Ishikawa (cell line): ENCODE results near the gene DHRSX.

Experiments used
- CEBPB ChIP-seq: IDR thresholded peaks from 2 replicates; pipeline ENCODE4 v1.6.1; 2012
- CREB1 ChIP-seq: IDR thresholded peaks from 2 replicates; pipeline ENCODE4 v1.6.1; 2012; ENCODE audit warnings: low read depth
- EGR1 ChIP-seq: IDR thresholded peaks from 2 replicates; pipeline ENCODE4 v1.6.1; 2012
- EP300 ChIP-seq: IDR thresholded peaks from 2 replicates; pipeline ENCODE4 v1.6.1; 2012; ENCODE audit warnings: borderline replicate concordance
- FOXM1 ChIP-seq: IDR thresholded peaks from 2 replicates; pipeline ENCODE4 v1.6.1; 2012; ENCODE audit warnings: low read depth, borderline replicate concordance
- NFIC ChIP-seq: IDR thresholded peaks from 2 replicates; pipeline ENCODE4 v1.6.1; 2012
- RAD21 ChIP-seq: IDR thresholded peaks from 2 replicates; pipeline ENCODE4 v1.6.1; 2012; ENCODE audit warnings: low read depth
- REST ChIP-seq: IDR thresholded peaks from 2 replicates; pipeline ENCODE4 v1.6.1; 2012; ENCODE audit warnings: low read depth, mild to moderate bottlenecking
- TAF1 ChIP-seq: IDR thresholded peaks from 2 replicates; pipeline ENCODE4 v1.6.1; 2012; ENCODE audit warnings: low read depth, mild to moderate bottlenecking
- TCF12 ChIP-seq: IDR thresholded peaks from 2 replicates; pipeline ENCODE4 v1.6.1; 2012; ENCODE audit warnings: low read depth
- TEAD4 ChIP-seq: IDR thresholded peaks from 2 replicates; pipeline ENCODE4 v1.6.1; 2012
- YY1 ChIP-seq: IDR thresholded peaks from 2 replicates; pipeline ENCODE4 v1.6.1; 2012; ENCODE audit warnings: low read depth
- ZBTB7A ChIP-seq: IDR thresholded peaks from 2 replicates; pipeline ENCODE4 v1.6.1; 2012; ENCODE audit warnings: low read depth
- TF ChIP-seq, protein P1 (sequence below): IDR thresholded peaks from 2 replicates; pipeline ENCODE4 v1.6.1; 2012
- TF ChIP-seq, protein P2 (sequence below): IDR thresholded peaks from 2 replicates; pipeline ENCODE4 v1.6.1; 2012

DHRSX gene

DNA sequence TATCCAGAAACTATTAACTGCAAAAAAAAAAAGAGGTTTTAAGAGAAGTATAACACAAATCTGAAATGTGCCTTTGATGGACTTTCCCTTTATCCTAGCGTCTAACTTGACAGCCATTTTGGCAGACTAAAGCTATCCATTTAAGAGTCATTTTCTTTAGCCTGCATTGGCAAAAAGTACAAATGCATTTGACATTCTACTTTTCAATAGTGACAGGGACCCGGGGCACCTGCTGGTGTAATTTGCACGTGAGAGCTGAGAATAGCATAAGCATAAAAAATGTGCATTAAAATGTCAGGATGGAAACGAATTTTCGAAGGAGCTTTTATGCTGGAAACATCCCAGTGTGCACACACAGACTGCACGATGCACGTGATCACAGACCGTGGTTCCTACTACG is 91.9 kb downstream of the DHRSX start:
- TF ChIP-seq TCF12 (no peak), EP300 (no peak), CEBPB (no peak), YY1 (no peak), TEAD4 (no peak), ZBTB7A (no peak), EGR1 (no peak), CREB1 (no peak), NFIC (no peak), TAF1 (no peak), RAD21 (no peak), FOXM1 (no peak), REST (no peak)
- TF ChIP-seq, protein P1, sequence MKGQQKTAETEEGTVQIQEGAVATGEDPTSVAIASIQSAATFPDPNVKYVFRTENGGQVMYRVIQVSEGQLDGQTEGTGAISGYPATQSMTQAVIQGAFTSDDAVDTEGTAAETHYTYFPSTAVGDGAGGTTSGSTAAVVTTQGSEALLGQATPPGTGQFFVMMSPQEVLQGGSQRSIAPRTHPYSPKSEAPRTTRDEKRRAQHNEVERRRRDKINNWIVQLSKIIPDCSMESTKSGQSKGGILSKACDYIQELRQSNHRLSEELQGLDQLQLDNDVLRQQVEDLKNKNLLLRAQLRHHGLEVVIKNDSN: no peak
- TF ChIP-seq, protein P2, sequence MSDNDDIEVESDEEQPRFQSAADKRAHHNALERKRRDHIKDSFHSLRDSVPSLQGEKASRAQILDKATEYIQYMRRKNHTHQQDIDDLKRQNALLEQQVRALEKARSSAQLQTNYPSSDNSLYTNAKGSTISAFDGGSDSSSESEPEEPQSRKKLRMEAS: no peak

DNA sequence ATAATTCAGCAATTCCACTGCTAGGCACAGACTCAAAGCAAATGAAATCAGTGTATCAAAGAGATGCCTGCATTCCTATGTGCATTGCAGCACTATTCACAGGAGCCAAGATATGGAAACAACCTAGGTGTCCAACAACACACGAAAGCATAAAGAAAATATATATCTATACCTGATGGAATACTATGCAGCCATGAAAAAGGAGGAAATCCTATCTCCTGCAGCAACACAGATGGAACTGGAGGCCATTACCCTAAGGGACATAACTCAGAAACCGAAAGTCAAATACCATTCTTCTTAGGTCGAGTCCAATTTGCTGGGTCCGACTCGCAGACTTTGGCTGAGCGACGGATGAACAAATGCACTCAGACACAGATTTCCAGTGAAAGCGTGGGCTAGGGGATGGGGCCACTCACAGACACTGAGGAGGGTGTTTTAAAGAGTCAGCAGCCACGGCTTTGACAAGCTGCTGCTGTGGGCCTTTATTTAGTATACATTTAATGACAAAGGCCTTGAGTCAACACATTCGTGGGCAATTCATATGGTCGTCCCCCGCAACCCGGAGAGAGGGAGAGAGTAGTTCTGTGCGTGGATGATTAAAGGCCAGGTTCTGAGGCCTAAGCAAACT is 93.8 kb downstream of the DHRSX start:
- TF ChIP-seq, protein P1: no peak
- TF ChIP-seq, protein P2: no peak
- TF ChIP-seq YY1 (no peak), RAD21 (no peak), TCF12 (no peak)

GRCh38 chrX:2404776-2405175 is 96.0 kb downstream of the DHRSX start:
- TF ChIP-seq RAD21: no peak
- no peak for TF ChIP-seq REST
- no peak for TF ChIP-seq YY1
- TF ChIP-seq TEAD4: no peak
- TF ChIP-seq, protein P1: no peak
- TF ChIP-seq EP300: no peak
- no peak for TF ChIP-seq FOXM1
- TF ChIP-seq TAF1: no peak

DNA sequence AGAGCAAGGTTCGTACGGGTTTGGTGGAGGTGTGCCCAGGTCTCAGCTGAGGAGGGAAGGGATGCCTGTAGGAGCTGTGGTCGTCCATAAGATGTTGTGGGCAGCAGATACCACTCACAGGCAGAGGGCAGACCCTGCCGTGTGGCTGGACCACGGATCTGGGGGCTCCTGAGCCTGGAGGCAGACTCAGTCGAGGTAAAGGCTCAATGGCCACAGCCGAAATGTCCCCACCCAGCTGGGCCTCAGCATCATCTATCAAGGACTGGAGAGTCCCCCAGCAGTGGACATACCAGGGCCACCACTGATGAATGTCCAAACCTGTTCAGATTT is 98.5 kb downstream of the DHRSX start:
- TF ChIP-seq RAD21 (no peak), TEAD4 (no peak), ZBTB7A (no peak), EP300 (no peak), TCF12 (no peak), REST (no peak)
- TF ChIP-seq, protein P1: no peak
- TF ChIP-seq, protein P2: no peak
